ENCODE results near the gene CYB5A. TPM values are rescaled to one million over a fixed set of nuclear protein-coding genes. Genes with fewer than 3 reads are reported as not detected.

CYB5A gene
- total RNA-seq, 1 donor from 2014 or later, result 36.0 TPM

- Mint-ChIP-seq H3K4me1 (ENCODE audit: low read depth) (peaks cover 5% of the 10 kb centered on the region), H3K27ac (peak overlapping the region; percentile 41), H3K36me3 (ENCODE audit: low read depth) (no peaks in the 10 kb centered on the region), H3K9me3 (no peaks in the 10 kb centered on the region), H3K4me3 (no peak overlapping the region), H3K27me3 (ENCODE audit: insufficient read depth) (no peaks in the 10 kb centered on the region)
- DNase-seq (ENCODE audit: low spot score), result no peak
- intact Hi-C loops (cut with micrococcal nuclease), result no loop called here
Measured at GRCh38 chr18:74264303-74265020, 27.3 kb downstream of the CYB5A start.

- Mint-ChIP-seq H3K27me3 (ENCODE audit: insufficient read depth) (no peaks in the 10 kb centered on the region), H3K9me3 (no peaks in the 10 kb centered on the region), H3K4me1 (ENCODE audit: low read depth) (peaks cover 5% of the 10 kb centered on the region), H3K27ac (no peak overlapping the region), H3K4me3 (no peak overlapping the region), H3K36me3 (ENCODE audit: low read depth) (no peaks in the 10 kb centered on the region)
- DNase-seq (ENCODE audit: low spot score), result no peak
- intact Hi-C loops (cut with micrococcal nuclease), result no loop called here
Measured at GRCh38 chr18:74261053-74261713, 30.6 kb downstream of the CYB5A start.

- H3K9me3 Mint-ChIP-seq, result no peaks in the 10 kb centered on the region
- H3K36me3 Mint-ChIP-seq (ENCODE audit: low read depth), result no peaks in the 10 kb centered on the region
- H3K27me3 Mint-ChIP-seq (ENCODE audit: insufficient read depth), result no peaks in the 10 kb centered on the region
- peaks cover 2% of the 10 kb centered on the region for H3K4me1 Mint-ChIP-seq (ENCODE audit: low read depth)
- intact Hi-C loops (cut with micrococcal nuclease), result no loop called here
- H3K4me3 Mint-ChIP-seq, result no peak overlapping the region
- no peak overlapping the region for H3K27ac Mint-ChIP-seq
- DNase-seq (ENCODE audit: low spot score), result no peak
Measured at GRCh38 chr18:74259347-74259746, 32.4 kb downstream of the CYB5A start.

GRCh38 chr18:74257083-74257482 lies 34.7 kb downstream of the CYB5A start:
- Mint-ChIP-seq H3K4me3 (no peak overlapping the region), H3K36me3 (ENCODE audit: low read depth) (no peaks in the 10 kb centered on the region), H3K27me3 (ENCODE audit: insufficient read depth) (no peaks in the 10 kb centered on the region), H3K27ac (no peak overlapping the region), H3K9me3 (no peaks in the 10 kb centered on the region), H3K4me1 (ENCODE audit: low read depth) (peaks cover 3% of the 10 kb centered on the region)
- no peak for DNase-seq (ENCODE audit: low spot score)
- intact Hi-C loops (cut with micrococcal nuclease), result no loop called here

GRCh38 chr18:74256190-74256589 lies 35.6 kb downstream of the CYB5A start:
- H3K36me3 Mint-ChIP-seq (ENCODE audit: low read depth), result no peaks in the 10 kb centered on the region
- H3K27ac Mint-ChIP-seq, result no peak overlapping the region
- H3K4me3 Mint-ChIP-seq, result no peak overlapping the region
- H3K27me3 Mint-ChIP-seq (ENCODE audit: insufficient read depth), result no peaks in the 10 kb centered on the region
- peaks cover 7% of the 10 kb centered on the region for H3K4me1 Mint-ChIP-seq (ENCODE audit: low read depth)
- H3K9me3 Mint-ChIP-seq, result no peaks in the 10 kb centered on the region
- intact Hi-C loops (cut with micrococcal nuclease), result no loop called here
- no peak for DNase-seq (ENCODE audit: low spot score)

- no peaks in the 10 kb centered on the region for H3K9me3 Mint-ChIP-seq
Measured at GRCh38 chr18:74255131-74255616, 36.6 kb downstream of the CYB5A start.

GRCh38 chr18:74252039-74252395 lies 39.7 kb downstream of the CYB5A start:
- Mint-ChIP-seq H3K9me3 (no peaks in the 10 kb centered on the region), H3K4me3 (no peak overlapping the region), H3K27ac (no peak overlapping the region), H3K4me1 (ENCODE audit: low read depth) (peaks cover 19% of the 10 kb centered on the region), H3K36me3 (ENCODE audit: low read depth) (no peaks in the 10 kb centered on the region), H3K27me3 (ENCODE audit: insufficient read depth) (no peaks in the 10 kb centered on the region)
- intact Hi-C loops (cut with micrococcal nuclease), result loop anchor here (5.0 kb wide), 1 partner anchor 40 kb away; the partner anchor contains the start of gene CYB5A
- DNase-seq (ENCODE audit: low spot score), result no peak

More at GRCh38 chr18:74255131-74255616, 36.6 kb downstream of the CYB5A start:
- no peaks in the 10 kb centered on the region for H3K36me3 Mint-ChIP-seq (ENCODE audit: low read depth)
- H3K4me1 Mint-ChIP-seq (ENCODE audit: low read depth), result peaks cover 7% of the 10 kb centered on the region
- DNase-seq (ENCODE audit: low spot score), result no peak
- H3K27me3 Mint-ChIP-seq (ENCODE audit: insufficient read depth), result no peaks in the 10 kb centered on the region
- intact Hi-C loops (cut with micrococcal nuclease), result no loop called here
- no peak overlapping the region for H3K27ac Mint-ChIP-seq
- no peak overlapping the region for H3K4me3 Mint-ChIP-seq

GRCh38 chr18:74251297-74252038 lies 40.3 kb downstream of the CYB5A start:
- intact Hi-C loops (cut with micrococcal nuclease), result loop anchor here (5.0 kb wide), 1 partner anchor 41 kb away; the partner anchor contains the start of gene CYB5A
- Mint-ChIP-seq H3K9me3 (no peaks in the 10 kb centered on the region), H3K4me1 (ENCODE audit: low read depth) (peaks cover 19% of the 10 kb centered on the region), H3K27me3 (ENCODE audit: insufficient read depth) (no peaks in the 10 kb centered on the region), H3K27ac (no peak overlapping the region), H3K4me3 (no peak overlapping the region), H3K36me3 (ENCODE audit: low read depth) (no peaks in the 10 kb centered on the region)
- DNase-seq (ENCODE audit: low spot score), result no peak

GRCh38 chr18:74250131-74250530 lies 41.6 kb downstream of the CYB5A start:
- no peaks in the 10 kb centered on the region for H3K27me3 Mint-ChIP-seq (ENCODE audit: insufficient read depth)
- intact Hi-C loops (cut with micrococcal nuclease), result loop anchor here (5.0 kb wide), 1 partner anchor 42 kb away; the partner anchor contains the start of gene CYB5A
- no peak overlapping the region for H3K27ac Mint-ChIP-seq
- H3K4me1 Mint-ChIP-seq (ENCODE audit: low read depth), result peaks cover 19% of the 10 kb centered on the region
- H3K4me3 Mint-ChIP-seq, result no peak overlapping the region
- DNase-seq (ENCODE audit: low spot score), result no peak
- H3K36me3 Mint-ChIP-seq (ENCODE audit: low read depth), result no peaks in the 10 kb centered on the region
- H3K9me3 Mint-ChIP-seq, result no peaks in the 10 kb centered on the region

- no peak overlapping the region for H3K4me3 Mint-ChIP-seq
- no peaks in the 10 kb centered on the region for H3K36me3 Mint-ChIP-seq (ENCODE audit: low read depth)
- intact Hi-C loops (cut with micrococcal nuclease), result no loop called here
- H3K27ac Mint-ChIP-seq, result no peak overlapping the region
- no peak for DNase-seq (ENCODE audit: low spot score)
- H3K4me1 Mint-ChIP-seq (ENCODE audit: low read depth), result peaks cover 19% of the 10 kb centered on the region
- no peaks in the 10 kb centered on the region for H3K27me3 Mint-ChIP-seq (ENCODE audit: insufficient read depth)
- H3K9me3 Mint-ChIP-seq, result no peaks in the 10 kb centered on the region
Measured at GRCh38 chr18:74249181-74249968, 42.4 kb downstream of the CYB5A start.

GRCh38 chr18:74248595-74248994 lies 43.2 kb downstream of the CYB5A start:
- Mint-ChIP-seq H3K4me1 (ENCODE audit: low read depth) (peaks cover 19% of the 10 kb centered on the region), H3K27me3 (ENCODE audit: insufficient read depth) (no peaks in the 10 kb centered on the region), H3K4me3 (no peak overlapping the region), H3K9me3 (no peaks in the 10 kb centered on the region), H3K27ac (no peak overlapping the region), H3K36me3 (ENCODE audit: low read depth) (no peaks in the 10 kb centered on the region)
- intact Hi-C loops (cut with micrococcal nuclease), result loop anchor here (1.0 kb wide), 1 partner anchor 100 kb away; the partner anchor contains the start of gene TIMM21
- no peak for DNase-seq (ENCODE audit: low spot score)

- H3K36me3 Mint-ChIP-seq (ENCODE audit: low read depth), result no peaks in the 10 kb centered on the region
- H3K27me3 Mint-ChIP-seq (ENCODE audit: insufficient read depth), result no peaks in the 10 kb centered on the region
- H3K4me3 Mint-ChIP-seq, result no peak overlapping the region
- no peak overlapping the region for H3K27ac Mint-ChIP-seq
- no peak for DNase-seq (ENCODE audit: low spot score)
- intact Hi-C loops (cut with micrococcal nuclease), result loop anchor here (1.0 kb wide), 1 partner anchor 100 kb away; the partner anchor contains the start of gene TIMM21
- H3K4me1 Mint-ChIP-seq (ENCODE audit: low read depth), result peaks cover 19% of the 10 kb centered on the region
- no peaks in the 10 kb centered on the region for H3K9me3 Mint-ChIP-seq
Measured at GRCh38 chr18:74248189-74248588, 43.6 kb downstream of the CYB5A start.
